Putamen (tissue), 1 donor: Measurements from ENCODE around the gene SMCHD1.
"Not testable (repeated sequence)": the region's sequence is repeated elsewhere in the genome, so short reads cannot be mapped to it uniquely, and the experiment has no call there.

Experiments
- DNase-seq: peaks from one replicate; pipeline ENCODE4 v3.0.0-alpha.2; 2016; ENCODE audit warnings: low spot score

The SMCHD1 gene

DNA sequence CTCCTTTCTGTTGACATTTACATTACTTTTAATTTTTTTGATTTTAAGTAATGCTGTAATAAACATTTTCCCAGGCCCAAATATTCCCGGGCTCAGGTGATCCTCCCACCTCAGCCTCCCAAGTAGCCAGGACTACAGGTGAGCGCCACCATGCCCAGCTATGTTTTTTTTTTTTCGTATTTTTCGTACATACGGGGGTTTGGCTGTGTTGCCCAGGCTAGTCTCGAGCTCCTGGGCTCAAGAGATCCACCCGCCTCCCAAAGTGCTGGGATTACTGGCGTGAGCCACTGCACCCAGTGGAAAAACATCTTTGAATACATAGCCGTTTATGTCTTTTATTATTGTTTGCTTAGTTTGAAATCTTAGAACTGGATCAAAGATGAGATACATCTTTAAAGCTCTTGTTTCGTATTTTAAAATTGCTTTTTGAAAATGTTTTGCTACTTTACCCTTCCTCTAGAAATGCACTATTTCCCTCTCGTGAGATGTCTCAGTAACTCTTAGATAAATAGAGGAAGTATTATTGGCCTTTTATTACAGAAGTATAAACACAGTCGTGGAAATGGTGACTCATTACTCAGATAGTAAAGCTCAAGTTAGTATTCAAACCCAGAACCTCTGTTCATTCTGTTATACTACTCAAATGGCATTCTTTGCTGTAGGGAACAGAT lies 2.4 kb downstream of the SMCHD1 start:
- no peak for DNase-seq

DNA sequence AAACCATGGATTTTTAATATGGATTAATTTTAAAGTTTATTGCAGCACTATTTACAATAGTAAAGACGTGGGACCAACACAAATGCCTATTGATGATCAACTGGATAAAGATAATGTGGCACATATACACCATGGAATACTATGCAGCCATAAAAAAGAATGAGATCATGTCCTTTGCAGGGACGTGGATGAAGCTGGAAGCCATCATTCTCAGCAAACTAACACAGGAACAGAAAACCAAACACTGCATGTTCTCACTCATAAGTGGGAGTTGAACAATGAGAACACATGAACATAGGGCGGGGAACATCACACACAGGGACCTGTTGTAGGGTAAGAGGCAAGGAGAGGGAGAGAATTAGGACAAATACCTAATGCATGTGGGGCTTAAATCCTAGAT lies 5.3 kb downstream of the SMCHD1 start:
- DNase-seq, result not testable (repeated sequence)

DNA sequence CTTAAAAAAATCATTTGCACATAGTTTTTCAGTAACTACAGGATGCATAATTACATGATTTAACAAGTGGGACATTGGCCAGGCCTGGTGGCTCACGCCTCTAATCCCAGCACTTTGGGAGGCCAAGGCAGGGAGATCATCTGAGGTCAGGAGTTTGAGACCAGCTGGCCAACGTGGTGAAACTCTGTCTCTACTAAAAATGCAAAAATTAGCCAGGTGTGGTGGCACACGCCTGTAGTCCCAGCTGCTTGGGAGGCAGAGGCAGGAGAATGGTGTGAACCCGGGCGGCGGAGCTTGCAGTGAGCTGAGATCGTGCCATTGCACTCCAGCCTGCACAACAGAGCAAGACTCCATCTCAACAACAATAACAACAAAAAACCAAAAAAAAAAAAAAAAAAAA lies 6.8 kb downstream of the SMCHD1 start:
- DNase-seq, result not testable (repeated sequence)

DNA sequence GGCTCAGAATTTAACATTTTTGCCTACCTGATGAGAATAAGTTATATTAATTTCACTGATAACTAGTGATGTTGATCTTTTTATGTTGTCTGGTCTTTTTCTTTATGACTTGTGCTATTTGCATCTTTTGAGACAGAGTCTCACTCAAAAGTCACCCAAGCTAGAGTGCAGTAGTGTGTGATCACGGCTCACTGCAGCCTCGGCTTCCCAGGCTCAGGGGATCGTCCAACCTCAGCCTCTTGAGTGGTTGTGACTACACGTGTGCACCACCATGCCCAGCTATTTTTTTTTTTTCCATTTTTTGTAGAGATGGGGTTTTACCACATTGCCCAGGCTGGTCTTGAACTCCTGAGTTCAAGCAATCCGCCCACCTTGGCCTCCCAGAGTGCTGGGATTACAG lies 7.5 kb downstream of the SMCHD1 start:
- no peak for DNase-seq

DNA sequence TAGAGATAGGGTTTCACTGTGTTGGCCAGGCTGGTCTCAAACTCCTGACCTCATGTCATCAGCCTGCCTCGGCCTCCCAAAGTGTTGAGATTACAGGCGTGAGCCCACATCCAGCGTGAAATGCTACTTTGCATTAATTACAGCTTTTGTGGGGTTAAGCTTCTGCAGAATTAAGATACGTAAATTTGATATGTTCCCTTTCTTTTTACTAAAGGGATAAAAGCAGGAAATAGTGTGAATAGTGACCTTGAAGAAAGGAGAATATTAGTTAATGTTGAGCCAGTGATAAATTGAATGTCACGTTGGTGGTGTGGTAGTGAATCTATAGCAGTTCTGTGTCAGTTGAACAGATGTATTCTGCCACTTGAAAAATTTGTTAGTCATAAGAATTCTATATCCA lies 16.9 kb downstream of the SMCHD1 start:
- no peak for DNase-seq

DNA sequence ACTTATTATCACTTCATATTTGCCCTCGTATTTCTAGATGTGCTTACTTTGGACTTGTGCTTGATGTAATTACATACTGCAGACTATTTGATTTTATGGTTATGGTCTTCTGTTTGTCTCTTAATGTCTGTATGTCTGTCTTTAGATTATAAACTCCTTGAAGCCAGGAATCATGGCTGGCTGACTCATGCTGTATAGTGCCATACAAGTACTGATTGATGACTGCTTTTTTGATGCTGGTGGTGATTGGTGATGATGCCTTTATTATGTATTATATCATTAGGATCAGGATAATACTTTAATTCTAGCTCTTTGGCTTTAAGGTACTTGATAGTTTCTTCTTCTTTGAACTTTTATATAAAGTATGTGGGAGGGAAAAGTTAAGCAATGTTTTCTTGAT lies 17.3 kb downstream of the SMCHD1 start:
- no peak for DNase-seq

DNA sequence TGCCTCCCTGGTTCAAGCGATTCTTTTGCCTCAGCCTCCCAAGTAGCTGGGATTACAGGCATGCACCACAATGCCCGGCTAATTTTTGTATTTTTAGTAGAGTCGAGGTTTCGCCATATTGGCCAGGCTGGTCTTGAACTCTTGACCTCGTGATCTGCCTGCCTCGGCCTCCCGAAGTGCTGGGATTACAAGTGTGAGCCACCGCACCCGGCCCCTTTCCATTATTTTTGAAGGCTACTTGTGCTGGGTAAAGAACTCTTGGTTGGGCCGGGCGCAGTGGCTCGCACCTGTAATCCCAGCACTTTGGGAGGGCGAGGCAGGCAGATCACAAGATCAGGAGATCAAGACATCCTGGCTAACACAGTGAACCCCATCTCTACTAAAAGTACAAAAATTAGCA lies 23.4 kb downstream of the SMCHD1 start:
- not testable (repeated sequence) for DNase-seq

DNA sequence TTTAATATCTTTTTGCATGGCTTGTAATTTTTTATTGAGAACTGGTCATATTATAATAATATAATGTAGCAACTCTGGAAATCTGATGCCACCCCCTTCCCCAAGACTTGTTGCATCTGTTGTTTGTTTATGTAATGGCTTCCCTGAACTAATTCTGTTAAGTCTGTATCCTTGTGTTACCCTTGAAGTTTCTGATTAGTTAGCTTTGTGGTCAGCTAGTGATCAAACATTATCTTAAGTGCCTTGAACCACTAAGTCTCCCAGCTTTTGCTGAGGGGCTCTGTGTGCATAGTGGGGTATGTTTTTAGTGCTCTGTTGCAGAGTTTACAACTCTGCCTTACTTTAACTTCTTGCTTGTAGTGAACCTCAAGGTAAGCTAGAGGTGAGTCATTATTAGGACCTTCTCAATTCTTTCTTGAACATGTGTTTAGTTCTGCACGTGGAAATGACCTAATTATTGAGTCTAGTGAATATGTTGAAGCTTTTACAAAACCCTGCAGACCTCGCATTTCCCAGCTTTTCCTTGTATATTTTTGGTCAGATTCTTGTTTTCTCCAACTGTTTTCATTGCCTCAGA lies 24.8 kb downstream of the SMCHD1 start:
- DNase-seq, result no peak

DNA sequence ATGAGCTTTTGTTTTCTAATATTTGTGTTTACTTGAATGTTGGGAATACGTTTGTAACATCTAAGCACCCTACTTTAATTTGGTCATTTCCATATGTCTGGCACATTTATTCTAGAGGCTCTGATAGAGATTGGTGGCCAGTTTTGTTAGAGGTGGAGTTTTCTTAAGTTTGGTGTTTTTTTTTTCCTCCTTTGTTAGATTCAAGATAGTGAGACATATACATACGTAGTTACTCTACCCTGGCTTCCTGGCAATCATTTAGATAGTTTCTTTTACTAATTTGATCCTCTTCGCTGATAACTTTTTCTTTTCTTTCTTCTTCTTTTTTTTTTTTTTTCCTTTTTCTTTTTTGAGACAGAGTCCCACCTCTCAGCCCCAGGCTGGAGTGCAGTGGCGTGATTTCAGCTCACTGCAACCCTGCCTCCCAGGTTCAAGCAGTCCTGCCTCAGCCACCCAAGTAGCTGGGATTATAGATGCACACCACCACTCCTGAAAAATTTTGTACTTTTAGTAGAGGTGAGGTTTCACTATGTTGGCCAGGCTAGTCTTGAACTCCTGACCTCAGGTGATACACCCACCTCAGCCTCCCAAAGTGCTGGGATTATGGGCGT lies 26.6 kb downstream of the SMCHD1 start:
- DNase-seq, result no peak

DNA sequence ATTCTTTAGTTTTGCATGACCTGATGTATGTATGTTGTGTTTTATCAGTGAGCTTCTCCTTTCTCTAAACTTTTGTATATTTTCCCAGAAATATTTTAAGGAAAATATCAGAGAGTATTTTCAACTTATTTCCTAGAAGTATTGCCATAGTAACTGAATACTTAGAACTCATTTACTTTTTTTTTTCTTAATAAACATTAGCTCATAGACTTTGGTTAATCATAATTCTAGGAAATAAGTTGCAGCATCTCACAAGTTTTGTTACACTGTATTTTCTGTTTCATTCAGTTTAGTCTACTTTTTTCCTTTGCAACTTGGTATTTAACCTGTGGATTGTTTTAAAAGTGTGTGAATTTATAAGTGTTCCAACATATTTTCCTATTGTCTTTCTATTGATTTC lies 27.5 kb downstream of the SMCHD1 start:
- DNase-seq, result no peak

DNA sequence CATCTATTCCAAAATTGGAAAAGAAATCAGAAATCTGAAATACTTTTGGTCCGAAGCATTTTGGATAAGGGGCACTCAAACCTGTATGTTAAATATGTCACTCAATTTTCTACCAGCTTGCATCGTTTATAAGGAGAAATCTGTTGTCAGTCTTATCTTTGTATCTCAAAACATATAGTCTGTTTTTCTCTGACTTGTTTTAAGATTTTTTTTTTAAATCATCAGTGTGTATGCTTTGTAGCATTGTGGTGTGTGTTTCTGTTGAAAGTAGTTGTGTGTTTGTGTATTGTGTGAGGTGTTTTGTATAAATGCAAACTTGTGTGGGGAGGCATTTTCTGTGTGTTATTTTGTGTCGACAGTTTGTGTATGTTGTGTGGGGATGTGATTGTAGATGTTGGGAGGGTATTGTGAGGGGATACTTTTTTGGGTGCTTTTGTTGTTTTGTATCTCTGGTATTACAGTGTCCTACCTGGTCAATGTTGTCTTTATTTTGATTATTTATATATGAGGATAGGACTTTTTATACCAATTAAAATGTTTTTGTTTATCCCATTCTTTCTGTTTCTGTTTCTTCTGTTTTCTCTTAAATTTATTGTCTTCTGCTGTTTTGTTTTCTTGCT lies 30.9 kb downstream of the SMCHD1 start:
- DNase-seq, result no peak

DNA sequence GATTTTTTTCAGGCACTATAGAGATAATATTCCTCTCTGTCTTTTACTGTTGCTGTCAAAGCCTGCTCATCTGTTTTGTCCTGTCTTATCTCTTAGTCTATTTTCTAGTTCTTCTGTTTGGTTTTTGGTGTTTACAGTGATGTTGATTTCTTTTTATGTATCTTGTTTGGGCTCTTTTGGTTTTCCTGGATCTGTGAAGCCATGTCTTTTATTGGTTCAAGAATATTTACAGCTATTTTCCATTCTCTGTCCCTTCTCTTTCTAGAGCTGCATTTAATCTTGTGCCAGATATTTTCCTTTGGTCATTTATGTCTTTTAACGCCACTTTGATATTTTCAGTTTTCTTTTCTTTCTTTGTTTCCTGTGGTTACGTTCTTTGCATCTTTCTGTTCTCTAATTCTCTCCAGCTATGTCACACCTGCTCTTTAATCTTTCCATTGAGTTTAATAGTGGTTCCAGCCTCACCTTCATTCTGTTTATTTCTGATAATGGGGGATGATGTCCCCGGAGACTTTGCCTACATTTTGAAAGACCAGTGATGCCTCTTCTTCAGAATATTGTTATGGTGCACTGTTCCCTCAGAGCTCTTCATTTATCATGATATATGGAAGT lies 32.0 kb downstream of the SMCHD1 start:
- DNase-seq, result no peak

DNA sequence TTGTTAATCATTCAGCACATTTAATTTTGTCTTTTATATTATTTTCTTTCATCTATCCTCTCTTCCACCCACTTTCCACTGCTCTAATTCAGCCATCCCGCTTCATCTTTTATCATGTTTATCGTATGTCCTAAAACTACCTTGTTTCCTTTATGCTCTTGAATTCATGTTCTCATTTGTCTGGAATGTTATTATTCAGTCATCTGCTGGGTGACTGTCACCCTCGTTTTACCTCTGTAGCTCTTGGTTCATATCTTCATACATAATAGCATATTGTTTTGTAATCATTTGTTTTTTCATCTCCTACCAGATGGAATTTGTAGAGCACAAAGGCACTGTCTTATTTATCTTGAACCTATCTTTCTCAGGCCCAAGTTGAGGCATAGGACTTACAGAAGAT lies 37.0 kb downstream of the SMCHD1 start:
- no peak for DNase-seq

DNA sequence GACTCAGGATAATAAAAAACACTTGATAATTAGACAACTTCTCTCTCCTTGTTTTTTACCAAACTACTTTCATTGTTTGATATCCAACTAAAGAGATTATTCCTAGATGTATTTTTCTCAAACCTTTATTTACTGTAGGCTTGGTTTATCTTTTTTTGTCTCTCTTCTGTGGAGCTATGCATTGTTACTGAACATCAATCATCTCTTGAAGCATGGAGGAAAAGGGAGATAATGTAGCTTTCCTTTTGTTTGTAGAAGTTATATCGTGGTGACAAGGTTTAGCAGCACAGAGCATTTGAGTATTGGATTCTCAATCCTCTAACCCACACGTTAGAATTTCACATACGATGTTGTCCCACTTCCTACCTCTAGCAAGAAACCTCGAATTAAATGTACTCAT lies 41.7 kb downstream of the SMCHD1 start:
- DNase-seq, result no peak

DNA sequence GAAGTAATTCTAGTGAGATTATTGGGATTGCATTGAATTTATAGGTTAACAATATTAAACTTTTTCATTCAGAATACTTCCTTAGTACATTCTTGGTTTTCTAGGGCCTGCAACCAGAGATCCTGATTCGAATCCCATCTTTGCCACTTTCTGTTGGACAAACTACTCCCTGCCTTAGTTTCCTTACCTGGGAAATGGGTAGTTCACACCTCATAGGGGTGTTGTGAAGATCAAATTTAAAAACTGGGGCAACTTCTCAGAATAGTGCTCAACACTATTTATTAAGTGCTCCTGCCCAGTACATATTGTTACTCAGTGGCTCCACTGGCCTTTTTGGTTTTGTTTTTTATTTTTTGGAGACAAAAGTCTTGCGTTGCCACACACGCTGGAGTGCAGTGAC lies 43.5 kb downstream of the SMCHD1 start:
- DNase-seq, result no peak

DNA sequence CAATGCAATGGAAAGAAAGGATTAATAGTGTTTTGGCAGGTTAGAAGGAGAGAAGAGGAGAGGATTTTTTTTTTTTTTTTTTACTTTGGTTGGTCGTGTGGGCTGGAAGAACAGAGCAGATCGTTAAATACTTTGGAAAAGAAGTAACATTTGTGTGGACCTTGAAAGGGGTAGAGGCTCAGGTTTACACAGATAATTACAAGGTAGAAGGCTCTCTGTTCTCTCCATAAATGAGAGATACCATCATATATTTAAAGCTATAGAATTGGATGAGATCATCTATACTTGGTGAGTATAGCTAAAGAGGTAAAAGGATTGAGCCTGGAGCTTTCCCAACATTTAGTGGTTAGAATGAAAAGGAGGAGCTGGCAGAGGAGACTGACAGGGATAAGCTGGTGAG lies 49.0 kb downstream of the SMCHD1 start:
- no peak for DNase-seq

DNA sequence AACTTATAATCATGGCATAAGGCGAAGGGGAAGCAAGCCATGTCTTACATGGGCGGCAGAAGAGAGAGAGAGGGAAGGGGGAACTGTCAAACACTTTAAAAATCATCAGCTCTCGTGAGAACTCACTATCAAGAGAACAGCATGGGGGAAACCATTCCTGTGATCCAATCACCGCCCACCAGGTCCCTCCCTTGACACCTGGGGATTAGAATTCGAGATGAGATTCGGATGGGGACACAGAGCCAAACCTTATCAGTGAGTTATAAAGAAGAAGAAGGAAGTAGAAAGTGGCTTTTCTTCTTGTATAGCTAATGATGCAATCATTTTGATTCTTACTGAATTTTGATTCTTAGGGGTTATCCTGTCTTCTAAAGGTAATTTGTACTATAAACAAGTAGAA lies 51.4 kb downstream of the SMCHD1 start:
- no peak for DNase-seq

DNA sequence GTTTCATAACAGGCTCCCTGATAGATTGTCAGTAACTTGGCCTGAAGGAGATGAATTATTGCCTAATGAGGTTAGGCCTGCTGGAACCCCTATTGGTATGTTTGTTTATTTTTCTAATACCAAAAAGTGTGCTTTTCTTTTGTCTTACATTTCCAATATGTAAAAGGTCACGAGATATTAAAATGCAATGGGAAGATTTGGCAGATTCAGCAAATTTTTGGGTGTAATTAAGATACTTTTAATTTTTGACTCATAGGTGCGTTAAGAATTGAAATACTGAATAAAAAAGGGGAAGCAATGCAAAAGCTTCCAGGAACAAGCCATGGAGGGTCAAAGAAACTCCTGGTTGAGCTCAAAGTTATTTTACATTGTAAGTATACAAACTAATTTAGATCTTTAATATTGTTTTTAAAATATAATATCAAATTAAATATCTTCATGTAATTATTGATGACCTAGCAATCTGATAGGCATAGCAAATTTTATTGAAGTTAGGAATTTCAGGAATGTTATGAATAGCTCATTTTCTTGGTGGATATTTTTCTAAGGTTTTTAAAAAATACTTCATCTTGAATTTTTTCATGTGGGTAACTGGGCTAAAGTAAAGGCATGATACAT lies 52.1 kb downstream of the SMCHD1 start:
- DNase-seq, result no peak

DNA sequence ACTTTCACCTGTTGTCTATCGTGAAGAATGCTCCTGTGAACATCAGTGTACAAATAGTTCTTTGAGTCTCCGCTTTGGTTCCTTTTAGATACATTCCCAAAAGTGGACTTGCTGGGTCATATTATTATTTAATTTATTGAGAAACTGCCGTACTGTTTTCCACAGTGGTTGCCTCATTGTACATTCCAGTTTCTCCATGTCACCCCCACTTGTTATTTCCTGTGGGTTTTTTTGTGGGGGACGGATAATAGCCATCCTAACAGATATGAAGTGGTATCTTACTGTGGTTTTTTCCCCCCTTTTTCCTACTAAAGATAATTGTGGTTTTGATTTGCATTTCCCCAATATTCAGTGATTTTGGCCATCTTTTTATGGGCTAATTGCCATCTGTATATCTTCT lies 53.8 kb downstream of the SMCHD1 start:
- DNase-seq, result no peak

DNA sequence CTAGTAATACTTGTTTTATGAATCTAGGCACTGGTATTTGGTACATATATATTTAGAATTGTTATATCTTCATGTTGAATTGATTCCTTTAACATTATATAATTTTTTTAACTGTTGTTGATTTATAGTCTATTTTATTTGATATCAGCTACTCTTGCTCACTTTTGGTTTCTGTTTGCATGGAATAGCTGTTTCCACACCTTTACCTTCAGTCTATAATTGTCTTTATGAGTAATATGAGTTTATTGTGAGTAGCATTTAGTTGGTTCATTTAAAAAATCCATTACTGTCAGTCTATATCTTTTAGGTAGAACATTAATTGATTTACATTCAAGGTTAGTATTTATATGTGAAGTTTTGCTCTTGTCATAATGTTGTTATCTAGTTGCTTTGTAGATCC lies 58.6 kb downstream of the SMCHD1 start:
- DNase-seq, result no peak

DNA sequence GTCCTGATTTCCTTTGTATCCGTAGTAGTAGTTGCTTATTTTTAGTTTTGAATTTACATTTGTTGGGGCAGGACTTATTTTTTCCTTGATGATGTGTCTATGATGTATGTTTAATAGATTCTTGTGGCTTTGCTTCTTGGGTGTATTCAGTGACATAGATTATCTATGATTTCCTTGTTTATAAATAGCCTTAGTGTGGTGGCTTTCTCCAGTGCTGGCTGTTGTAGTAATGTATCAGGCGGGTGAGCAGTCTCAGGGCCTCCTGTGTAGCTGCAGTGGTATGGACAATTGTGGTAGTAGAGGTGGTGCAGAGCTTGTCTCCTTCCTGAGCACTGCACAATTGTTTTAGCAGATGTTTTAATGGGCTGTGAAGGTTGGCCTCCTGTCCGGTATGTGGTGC lies 60.5 kb downstream of the SMCHD1 start:
- DNase-seq, result no peak
